ENCODE results near the gene KRT10.
"Not testable (repeated sequence)": the region's sequence is repeated elsewhere in the genome, so short reads cannot be mapped to it uniquely, and the experiment has no call there.

KRT10 gene

DNA sequence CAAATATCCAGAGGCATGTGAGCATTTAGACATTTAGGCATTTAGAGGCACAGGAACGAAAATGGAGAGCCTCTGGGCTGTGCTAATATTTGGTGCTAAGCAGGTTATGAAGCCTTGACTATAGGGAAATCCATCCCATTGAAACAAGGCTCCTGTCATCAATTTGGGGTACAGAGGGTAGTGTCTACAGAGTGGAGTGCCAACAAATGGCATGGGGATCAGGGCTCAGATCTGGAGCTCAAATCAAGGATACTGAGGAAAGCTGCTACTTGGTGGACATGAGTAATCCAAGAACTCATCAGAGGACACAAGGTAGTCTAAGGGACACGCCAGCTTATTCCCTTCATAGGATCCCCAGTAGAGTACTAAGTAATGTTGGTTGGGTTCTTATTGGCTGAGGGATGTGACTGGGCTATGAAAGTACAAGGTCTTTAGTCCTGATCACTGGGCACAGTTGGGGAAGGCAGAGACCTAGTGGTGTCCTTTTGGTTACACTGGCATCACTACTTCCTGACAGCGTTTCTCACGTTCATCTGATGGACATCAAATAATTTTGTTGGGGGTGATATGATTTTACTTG lies 5.2 kb downstream of the KRT10 start:
- no peak overlapping the region for H3K4me3 ChIP-seq (ENCODE audit: low read depth, low read length)

DNA sequence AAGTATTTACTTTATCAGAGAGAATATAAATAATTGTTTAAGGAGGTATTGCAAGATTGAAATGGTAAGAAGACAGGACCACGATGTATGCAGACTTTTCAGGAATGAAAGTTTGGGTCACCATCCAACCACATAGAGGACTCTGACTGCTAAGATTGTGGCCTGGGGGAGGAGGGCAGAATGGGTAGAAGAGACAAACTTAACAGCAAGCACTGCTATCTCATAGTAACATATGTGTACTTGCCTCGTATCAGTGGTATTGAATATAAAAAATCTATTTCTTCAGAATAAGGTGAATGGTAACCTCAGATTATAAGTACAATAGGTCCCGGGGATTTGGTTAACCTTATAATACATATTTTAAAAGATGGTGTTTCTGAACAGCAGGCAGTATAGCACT lies 5.8 kb downstream of the KRT10 start:
- TF ChIP-seq, protein P1, sequence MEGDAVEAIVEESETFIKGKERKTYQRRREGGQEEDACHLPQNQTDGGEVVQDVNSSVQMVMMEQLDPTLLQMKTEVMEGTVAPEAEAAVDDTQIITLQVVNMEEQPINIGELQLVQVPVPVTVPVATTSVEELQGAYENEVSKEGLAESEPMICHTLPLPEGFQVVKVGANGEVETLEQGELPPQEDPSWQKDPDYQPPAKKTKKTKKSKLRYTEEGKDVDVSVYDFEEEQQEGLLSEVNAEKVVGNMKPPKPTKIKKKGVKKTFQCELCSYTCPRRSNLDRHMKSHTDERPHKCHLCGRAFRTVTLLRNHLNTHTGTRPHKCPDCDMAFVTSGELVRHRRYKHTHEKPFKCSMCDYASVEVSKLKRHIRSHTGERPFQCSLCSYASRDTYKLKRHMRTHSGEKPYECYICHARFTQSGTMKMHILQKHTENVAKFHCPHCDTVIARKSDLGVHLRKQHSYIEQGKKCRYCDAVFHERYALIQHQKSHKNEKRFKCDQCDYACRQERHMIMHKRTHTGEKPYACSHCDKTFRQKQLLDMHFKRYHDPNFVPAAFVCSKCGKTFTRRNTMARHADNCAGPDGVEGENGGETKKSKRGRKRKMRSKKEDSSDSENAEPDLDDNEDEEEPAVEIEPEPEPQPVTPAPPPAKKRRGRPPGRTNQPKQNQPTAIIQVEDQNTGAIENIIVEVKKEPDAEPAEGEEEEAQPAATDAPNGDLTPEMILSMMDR (IDR thresholded peaks at IDR 0.05; ENCODE audit: low read depth, low read length): no peak
- no peak overlapping the region for H3K4me3 ChIP-seq (ENCODE audit: low read depth, low read length)

More for the DNA sequence above, 5.2 kb downstream of the KRT10 start:
- TF ChIP-seq, protein P1 (IDR thresholded peaks at IDR 0.05; ENCODE audit: low read depth, low read length): no peak

DNA sequence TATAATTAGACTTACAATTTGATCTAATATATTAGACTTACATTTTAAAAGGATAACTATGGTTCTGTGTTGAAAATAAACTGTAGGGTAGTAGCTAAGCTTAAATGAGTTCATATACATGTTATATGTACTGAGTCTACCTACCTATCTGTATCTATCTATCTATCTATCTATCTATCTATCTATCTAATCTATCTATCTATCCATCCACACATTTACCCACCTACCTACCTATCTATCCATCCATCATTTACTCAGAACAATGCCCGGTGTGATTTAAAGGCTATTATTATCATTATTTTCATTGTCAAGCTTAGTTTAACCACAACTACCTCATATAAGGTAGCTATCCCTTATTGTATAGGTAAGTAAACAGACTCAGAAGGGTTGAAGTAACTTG lies 7.0 kb downstream of the KRT10 start:
- no peak overlapping the region for H3K4me3 ChIP-seq (ENCODE audit: low read depth, low read length)
- TF ChIP-seq, protein P1 (IDR thresholded peaks at IDR 0.05; ENCODE audit: low read depth, low read length): no peak

DNA sequence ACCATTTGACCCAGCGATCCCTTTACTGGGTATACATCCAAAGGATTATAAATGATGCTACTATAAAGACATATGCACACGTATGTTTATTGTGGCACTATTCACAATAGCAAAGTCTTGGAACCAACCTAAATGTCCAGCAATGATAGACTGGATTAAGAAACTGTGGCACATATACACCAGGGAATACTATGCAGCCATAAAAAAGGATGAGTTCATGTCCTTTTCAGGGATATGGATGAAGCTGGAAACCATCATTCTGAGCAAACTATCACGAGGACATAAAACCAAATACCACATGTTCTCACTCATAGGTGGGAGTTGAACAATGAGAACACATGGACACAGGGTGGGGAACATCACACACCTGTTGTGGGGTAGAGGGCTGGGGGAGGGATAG lies 7.8 kb downstream of the KRT10 start:
- not testable (repeated sequence) for H3K4me3 ChIP-seq (ENCODE audit: low read depth, low read length)

DNA sequence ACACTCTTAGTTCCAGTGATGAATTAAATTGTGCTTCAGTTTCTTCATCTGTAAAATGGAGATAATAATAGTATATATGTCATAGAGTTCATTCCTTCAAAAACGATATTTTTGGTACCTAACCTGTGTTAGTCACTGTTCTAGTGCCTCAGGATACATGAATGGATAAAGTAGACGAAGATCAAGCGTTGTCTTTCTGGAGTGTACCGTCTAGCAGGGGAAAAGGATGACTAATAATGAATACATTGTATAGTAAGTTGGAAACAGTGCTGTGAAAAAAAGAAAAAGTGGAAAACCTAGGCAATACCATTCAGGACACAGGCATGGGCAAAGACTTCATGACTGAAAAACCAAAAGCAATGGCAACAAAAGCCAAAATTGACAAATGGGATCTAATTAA lies 8.6 kb downstream of the KRT10 start:
- TF ChIP-seq, protein P1 (IDR thresholded peaks at IDR 0.05; ENCODE audit: low read depth, low read length): no peak
- no peak overlapping the region for H3K4me3 ChIP-seq (ENCODE audit: low read depth, low read length)

DNA sequence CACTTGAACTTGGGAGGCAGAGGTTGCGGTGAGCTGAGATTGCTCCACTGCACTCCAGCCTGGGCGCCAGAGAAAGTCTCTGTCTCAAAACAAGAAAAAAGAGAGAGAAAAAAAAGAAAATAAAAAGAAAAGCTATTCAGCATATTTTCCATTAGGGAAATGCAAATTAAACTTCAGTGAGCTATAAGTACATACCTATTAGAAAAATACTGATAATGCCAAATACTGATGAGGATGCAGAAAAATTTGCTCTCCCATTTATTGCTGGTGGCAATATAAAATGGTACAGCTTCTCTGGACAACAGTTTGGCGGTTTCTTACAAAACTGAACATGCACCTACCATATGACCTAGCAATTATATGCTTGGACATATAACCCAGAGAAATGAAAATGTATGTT lies 9.8 kb downstream of the KRT10 start:
- no peak overlapping the region for H3K4me3 ChIP-seq (ENCODE audit: low read depth, low read length)
- TF ChIP-seq, protein P1 (IDR thresholded peaks at IDR 0.05; ENCODE audit: low read depth, low read length): no peak

DNA sequence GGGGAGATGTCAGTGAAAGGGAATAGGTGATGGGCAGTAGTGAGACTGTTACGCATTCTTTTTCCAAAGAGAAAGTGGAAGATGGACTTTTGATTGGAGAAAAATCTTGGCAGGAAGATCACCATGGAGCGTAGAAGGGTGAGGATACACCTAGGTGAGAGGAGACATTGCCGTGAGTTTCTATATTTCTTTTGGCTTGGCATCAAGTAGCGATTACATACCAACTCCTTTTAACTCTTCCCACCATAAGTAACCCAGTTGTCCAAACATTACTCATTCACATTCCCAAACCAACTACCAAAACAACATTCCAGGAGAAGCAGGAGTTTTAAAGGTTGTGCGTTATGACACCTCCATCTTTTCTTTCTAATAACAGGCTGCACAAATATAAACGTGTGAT lies 11.9 kb downstream of the KRT10 start:
- H3K4me3 ChIP-seq (ENCODE audit: low read depth, low read length): no peak overlapping the region
- TF ChIP-seq, protein P1 (IDR thresholded peaks at IDR 0.05; ENCODE audit: low read depth, low read length): no peak

Measured in WI38 (cell line).